ENCODE data around the gene AP2A1. TPM values are rescaled to one million over a fixed set of nuclear protein-coding genes. Genes with fewer than 3 reads are reported as not detected.

The AP2A1 gene
- polyA plus RNA-seq, 4 donors, result 34.7 to 58.8 (median 53.6) TPM

- H3K36me3 ChIP-seq (ENCODE audit: control insufficient read depth in 3 of 3, insufficient read depth in 2 of 3, low read depth in 1 of 3, low read length in 3 of 3), result peaks cover 0 to 49% (median 4%) of the 10 kb centered on the region in 3 donors
- 82 to 84% (median 84%) methylated on average over 20 of the region's 20 CpGs for WGBS, 3 donors
- H3K4me1 ChIP-seq (ENCODE audit: control insufficient read depth in 3 of 3, insufficient read depth in 2 of 3, low read depth in 1 of 3, low read length in 2 of 3), result peaks cover 0 to 28% (median 4%) of the 10 kb centered on the region in 3 donors
- FAIRE-seq (no peak), DNase-seq (no peak)
- peak overlapping the region in 1 of 3 donors; percentile 75 for H3K4me3 ChIP-seq (ENCODE audit: low read depth in 1 of 3, low read length in 3 of 3)
- no peaks in the 10 kb centered on the region for H3K27me3 ChIP-seq (ENCODE audit: control insufficient read depth in 3 of 3, insufficient read depth in 3 of 3, low read length in 3 of 3)
- H3K27ac ChIP-seq (ENCODE audit: low read depth in 1 of 3, low read length in 2 of 3), result peak overlapping the region in 1 of 3 donors; percentile 23
- no peaks in the 10 kb centered on the region for H3K9me3 ChIP-seq (ENCODE audit: control insufficient read depth in 2 of 2, insufficient read depth in 1 of 2, low read depth in 1 of 2, low read length in 1 of 2)
Measured at GRCh38 chr19:49807904-49808675, 41.3 kb downstream of the AP2A1 start.

GRCh38 chr19:49808711-49809159, 41.9 kb downstream of the AP2A1 start:
- peak overlapping the region; percentile 33 to 88 (median 65) for H3K27ac ChIP-seq (ENCODE audit: low read depth in 1 of 3, low read length in 2 of 3)
- DNase-seq, result peak; percentile 80 to 91
- peaks cover 0 to 43% (median under 1%) of the 10 kb centered on the region in 3 donors for H3K36me3 ChIP-seq (ENCODE audit: control insufficient read depth in 3 of 3, insufficient read depth in 2 of 3, low read depth in 1 of 3, low read length in 3 of 3)
- no peaks in the 10 kb centered on the region for H3K27me3 ChIP-seq (ENCODE audit: control insufficient read depth in 3 of 3, insufficient read depth in 3 of 3, low read length in 3 of 3)
- H3K4me1 ChIP-seq (ENCODE audit: control insufficient read depth in 3 of 3, insufficient read depth in 2 of 3, low read depth in 1 of 3, low read length in 2 of 3), result peaks cover 0 to 28% (median 4%) of the 10 kb centered on the region in 3 donors
- no peak for FAIRE-seq
- WGBS, 3 donors, result 2 to 5% (median 4%) methylated on average over 27 to 31 of the region's 31 CpGs
- H3K4me3 ChIP-seq (ENCODE audit: low read depth in 1 of 3, low read length in 3 of 3), result peak overlapping the region; percentile 54 to 75 (median 63)
- H3K9me3 ChIP-seq (ENCODE audit: control insufficient read depth in 2 of 2, insufficient read depth in 1 of 2, low read depth in 1 of 2, low read length in 1 of 2), result no peaks in the 10 kb centered on the region

DNA sequence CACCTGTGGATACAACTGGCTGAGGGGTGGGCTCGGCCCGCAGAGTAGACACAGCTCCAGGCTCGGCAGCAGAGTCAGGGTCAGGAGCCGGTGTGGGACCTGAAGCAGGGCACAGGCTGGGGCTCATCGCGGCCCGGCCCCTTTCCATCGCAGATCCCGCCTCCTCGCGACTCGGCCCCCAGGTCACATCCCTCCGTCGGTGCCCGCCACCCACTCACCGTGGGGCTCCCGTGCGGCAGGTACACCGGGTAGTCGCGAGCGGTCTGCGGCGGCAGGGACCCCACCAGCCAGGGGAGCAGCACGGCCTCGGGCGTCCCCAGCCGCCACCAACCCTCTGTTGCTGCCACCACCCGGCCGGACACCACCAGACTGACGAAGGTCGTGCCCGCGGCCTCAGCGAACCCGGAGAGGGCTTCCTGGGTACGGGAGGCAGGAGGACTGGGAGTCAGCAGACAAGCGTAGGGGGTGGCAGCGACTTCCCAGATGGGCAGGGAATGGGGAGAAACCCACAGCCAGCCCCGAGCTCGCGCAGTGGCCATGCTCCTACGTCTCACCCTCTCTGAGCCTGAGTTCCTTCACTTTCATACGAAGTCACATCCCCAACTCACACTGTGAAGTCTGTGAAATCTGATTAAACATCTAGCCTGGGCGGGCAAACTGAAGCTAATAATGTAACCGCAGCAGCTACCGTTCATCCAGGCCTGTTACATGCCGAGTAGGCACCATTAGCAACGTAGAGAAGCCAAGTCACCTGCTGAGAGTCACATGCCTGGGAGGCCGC, 42.5 kb downstream of the AP2A1 start:
- 9 to 10% (median 9%) methylated on average over 45 to 50 of the region's 50 CpGs for WGBS, 3 donors

DNA sequence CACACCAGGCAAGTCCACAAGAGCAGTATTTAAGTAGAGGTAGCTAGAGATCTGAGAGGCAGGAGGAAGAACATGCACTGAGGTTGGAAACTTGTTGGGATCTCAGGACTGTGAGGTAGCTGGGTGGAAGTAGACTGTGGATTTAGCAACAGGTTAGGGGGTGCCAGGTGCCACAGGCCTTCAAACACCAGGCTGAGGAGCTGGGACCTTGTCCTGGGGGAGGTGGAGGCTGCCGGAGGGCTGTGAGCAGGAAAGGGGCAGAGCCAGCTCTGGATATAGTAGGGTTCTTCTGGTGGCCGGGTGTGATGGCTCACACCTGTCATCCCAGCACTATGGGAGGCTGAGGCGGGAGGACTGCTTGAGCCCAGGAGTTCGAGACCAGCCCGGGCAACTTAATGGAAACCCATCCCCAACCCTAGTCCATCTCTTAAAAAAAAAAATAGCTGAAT, 43.2 kb downstream of the AP2A1 start:
- H3K4me3 ChIP-seq (ENCODE audit: low read depth in 1 of 3, low read length in 3 of 3), result peak overlapping the region in 2 of 3 donors; percentile 63 to 75
- peak overlapping the region in 2 of 3 donors; percentile 65 to 88 for H3K27ac ChIP-seq (ENCODE audit: low read depth in 1 of 3, low read length in 2 of 3)
- H3K27me3 ChIP-seq (ENCODE audit: control insufficient read depth in 3 of 3, insufficient read depth in 3 of 3, low read length in 3 of 3), result no peaks in the 10 kb centered on the region
- H3K36me3 ChIP-seq (ENCODE audit: control insufficient read depth in 3 of 3, insufficient read depth in 2 of 3, low read depth in 1 of 3, low read length in 3 of 3), result peaks cover 0 to 32% (median 0%) of the 10 kb centered on the region in 3 donors
- DNase-seq (no peak), FAIRE-seq (no peak)
- H3K4me1 ChIP-seq (ENCODE audit: control insufficient read depth in 3 of 3, insufficient read depth in 2 of 3, low read depth in 1 of 3, low read length in 2 of 3), result peaks cover 0 to 27% (median 4%) of the 10 kb centered on the region in 3 donors
- 91 to 96% (median 94%) methylated on average over 5 of the region's 5 CpGs for WGBS, 3 donors
- no peaks in the 10 kb centered on the region for H3K9me3 ChIP-seq (ENCODE audit: control insufficient read depth in 2 of 2, insufficient read depth in 1 of 2, low read depth in 1 of 2, low read length in 1 of 2)

More for the DNA sequence above, 42.5 kb downstream of the AP2A1 start:
- no peaks in the 10 kb centered on the region for H3K27me3 ChIP-seq (ENCODE audit: control insufficient read depth in 3 of 3, insufficient read depth in 3 of 3, low read length in 3 of 3)
- peaks cover 0 to 28% (median 4%) of the 10 kb centered on the region in 3 donors for H3K4me1 ChIP-seq (ENCODE audit: control insufficient read depth in 3 of 3, insufficient read depth in 2 of 3, low read depth in 1 of 3, low read length in 2 of 3)
- no peaks in the 10 kb centered on the region for H3K9me3 ChIP-seq (ENCODE audit: control insufficient read depth in 2 of 2, insufficient read depth in 1 of 2, low read depth in 1 of 2, low read length in 1 of 2)
- H3K4me3 ChIP-seq (ENCODE audit: low read depth in 1 of 3, low read length in 3 of 3), result peak overlapping the region; percentile 54 to 75 (median 63)
- peaks cover 0 to 38% (median 0%) of the 10 kb centered on the region in 3 donors for H3K36me3 ChIP-seq (ENCODE audit: control insufficient read depth in 3 of 3, insufficient read depth in 2 of 3, low read depth in 1 of 3, low read length in 3 of 3)
- DNase-seq (peak; percentile 48 to 76), FAIRE-seq (no peak)
- peak overlapping the region; percentile 33 to 88 (median 65) for H3K27ac ChIP-seq (ENCODE audit: low read depth in 1 of 3, low read length in 2 of 3)

DNA sequence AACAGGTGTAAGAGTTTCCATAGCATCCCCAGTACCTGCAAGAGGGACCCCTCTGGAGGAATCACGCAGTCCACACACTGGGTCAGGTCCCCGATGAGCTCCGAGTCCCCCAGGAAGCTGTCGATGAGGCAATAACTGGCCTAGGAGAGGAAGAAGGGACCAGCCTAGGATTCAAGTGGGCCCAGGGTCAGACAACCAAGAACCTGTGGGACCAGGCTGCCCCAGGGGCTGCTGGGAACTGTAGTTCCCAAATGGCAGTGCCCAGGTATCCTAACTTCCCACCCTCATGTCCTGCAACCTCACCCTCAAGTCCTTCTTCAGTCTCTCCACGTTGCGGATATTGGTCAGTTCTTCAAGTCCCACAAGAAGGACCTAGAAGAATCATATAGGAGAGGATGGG, 44.5 kb downstream of the AP2A1 start:
- no peaks in the 10 kb centered on the region for H3K27me3 ChIP-seq (ENCODE audit: control insufficient read depth in 3 of 3, insufficient read depth in 3 of 3, low read length in 3 of 3)
- no peak overlapping the region for H3K4me3 ChIP-seq (ENCODE audit: low read depth in 1 of 3, low read length in 3 of 3)
- no peak for FAIRE-seq
- no peaks in the 10 kb centered on the region for H3K9me3 ChIP-seq (ENCODE audit: control insufficient read depth in 2 of 2, insufficient read depth in 1 of 2, low read depth in 1 of 2, low read length in 1 of 2)
- H3K36me3 ChIP-seq (ENCODE audit: control insufficient read depth in 3 of 3, insufficient read depth in 2 of 3, low read depth in 1 of 3, low read length in 3 of 3), result peaks cover 0 to 20% (median 0%) of the 10 kb centered on the region in 3 donors
- no peak overlapping the region for H3K27ac ChIP-seq (ENCODE audit: low read depth in 1 of 3, low read length in 2 of 3)
- 97 to 98% (median 97%) methylated on average over 6 of the region's 6 CpGs for WGBS, 3 donors
- H3K4me1 ChIP-seq (ENCODE audit: control insufficient read depth in 3 of 3, insufficient read depth in 2 of 3, low read depth in 1 of 3, low read length in 2 of 3), result peaks cover 0 to 16% (median 4%) of the 10 kb centered on the region in 3 donors
- DNase-seq, result no peak

DNA sequence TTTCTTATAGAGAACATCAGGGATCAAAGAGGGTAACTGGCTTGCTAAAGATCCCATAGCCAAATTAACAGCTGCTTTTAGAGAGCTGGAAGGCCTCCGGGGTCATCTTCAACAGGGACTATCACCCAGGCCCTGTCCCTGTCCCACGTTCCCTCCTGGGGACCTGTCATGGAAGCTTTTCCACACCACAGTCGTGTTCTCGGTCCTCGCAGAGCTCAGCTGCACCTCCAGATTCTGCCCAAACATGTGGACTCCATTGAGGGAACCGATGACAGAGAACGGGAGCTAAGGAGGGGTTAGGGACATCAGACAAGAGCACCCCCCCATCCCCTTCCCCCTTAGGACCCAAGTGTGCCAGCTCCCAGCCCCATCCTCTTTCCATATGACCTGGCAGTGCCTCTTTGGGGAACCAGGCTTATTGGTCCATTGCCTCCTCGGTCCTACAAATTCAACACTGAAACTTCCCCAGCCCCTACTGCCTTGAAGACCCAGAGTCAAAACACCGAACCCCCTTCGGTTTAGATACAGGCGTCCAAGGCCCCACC, 45.7 kb downstream of the AP2A1 start:
- peaks cover 0 to 13% (median 4%) of the 10 kb centered on the region in 3 donors for H3K4me1 ChIP-seq (ENCODE audit: control insufficient read depth in 3 of 3, insufficient read depth in 2 of 3, low read depth in 1 of 3, low read length in 2 of 3)
- no peaks in the 10 kb centered on the region for H3K9me3 ChIP-seq (ENCODE audit: control insufficient read depth in 2 of 2, insufficient read depth in 1 of 2, low read depth in 1 of 2, low read length in 1 of 2)
- H3K27me3 ChIP-seq (ENCODE audit: control insufficient read depth in 3 of 3, insufficient read depth in 3 of 3, low read length in 3 of 3), result no peaks in the 10 kb centered on the region
- 49 to 52% (median 51%) methylated on average over 11 of the region's 11 CpGs for WGBS, 3 donors
- FAIRE-seq (no peak), DNase-seq (no peak)
- H3K36me3 ChIP-seq (ENCODE audit: control insufficient read depth in 3 of 3, insufficient read depth in 2 of 3, low read depth in 1 of 3, low read length in 3 of 3), result peaks cover 0 to 9% (median 0%) of the 10 kb centered on the region in 3 donors
- H3K27ac ChIP-seq (ENCODE audit: low read depth in 1 of 3, low read length in 2 of 3), result peak overlapping the region; percentile 4 to 82 (median 65)
- peak overlapping the region; percentile 26 to 56 (median 56) for H3K4me3 ChIP-seq (ENCODE audit: low read depth in 1 of 3, low read length in 3 of 3)

DNA sequence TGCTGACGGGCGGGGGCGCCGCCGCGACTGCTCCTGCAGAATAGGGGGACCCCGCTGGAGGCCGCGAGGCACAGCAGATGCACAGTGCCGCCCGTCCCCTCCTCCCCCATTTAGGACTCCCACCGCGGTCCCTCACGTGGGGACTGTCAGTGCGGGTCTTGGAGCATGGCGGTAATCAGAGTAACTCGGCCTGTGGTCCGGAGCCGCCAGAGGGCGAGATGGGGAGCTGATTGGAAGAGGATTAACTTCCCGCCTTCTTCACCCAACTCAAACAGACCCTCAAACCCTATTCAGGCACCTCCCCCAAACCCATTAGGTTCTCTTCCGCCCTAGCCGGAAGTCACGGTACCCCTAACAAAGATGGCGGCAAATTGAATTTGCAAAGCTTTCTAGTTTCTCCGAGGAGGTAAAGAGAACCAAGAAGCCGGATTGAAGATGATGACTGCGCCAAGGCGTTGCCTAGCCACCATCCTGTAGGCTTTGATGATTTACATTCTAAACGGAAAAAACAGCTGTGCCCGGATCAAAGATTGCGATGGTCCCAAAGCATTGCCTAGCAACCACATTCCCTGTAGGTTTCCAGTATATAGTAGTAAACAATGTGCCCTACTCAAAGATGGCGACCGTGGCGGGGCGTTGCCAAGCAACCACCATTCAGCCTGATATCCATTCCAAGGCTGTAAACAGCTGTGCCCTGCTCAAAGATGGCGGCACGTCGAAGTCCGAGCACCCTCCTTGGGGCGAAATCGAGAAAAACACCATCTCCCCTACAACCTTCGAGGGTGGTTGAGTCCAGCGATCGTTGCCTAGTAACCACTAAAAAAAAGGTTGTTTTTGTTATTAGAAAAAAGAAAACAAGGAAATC, 46.4 kb downstream of the AP2A1 start, which contains the start of gene FUZ:
Gene FUZ, minus strand, starts transcription at position 296 of the 865 bp plus-strand sequence. Its CDS starts 186 bp downstream, at position 110.
- peak within 1 kb of the TSS; percentile 4 to 82 (median 65) for H3K27ac ChIP-seq (ENCODE audit: low read depth in 1 of 3, low read length in 2 of 3)
- no peak for FAIRE-seq

More for the DNA sequence above, 46.4 kb downstream of the AP2A1 start, which contains the start of gene FUZ:
- Histone ChIP-seq H3K27me3 (ENCODE audit: control insufficient read depth in 3 of 3, insufficient read depth in 3 of 3, low read length in 3 of 3) (no peaks in the 10 kb centered on the region), H3K4me1 (ENCODE audit: control insufficient read depth in 3 of 3, insufficient read depth in 2 of 3, low read depth in 1 of 3, low read length in 2 of 3) (peaks cover 0 to 13% (median 4%) of the 10 kb centered on the region in 3 donors), H3K9me3 (ENCODE audit: control insufficient read depth in 2 of 2, insufficient read depth in 1 of 2, low read depth in 1 of 2, low read length in 1 of 2) (no peaks in the 10 kb centered on the region), H3K4me3 (ENCODE audit: low read depth in 1 of 3, low read length in 3 of 3) (peak within 1 kb of the TSS; percentile 26 to 56 (median 56)), H3K36me3 (ENCODE audit: control insufficient read depth in 3 of 3, insufficient read depth in 2 of 3, low read depth in 1 of 3, low read length in 3 of 3) (peaks cover 0 to 3% (median 0%) of the 10 kb centered on the region in 3 donors)
- peak; percentile 96 to 97 for DNase-seq
- WGBS, 3 donors, result 1 to 2% (median 1%) methylated on average over 44 to 45 of the region's 45 CpGs

All from small intestine (tissue), 7 donors.